GM10248 (cell line): ENCODE results near the gene DNAJC5.

Source experiments
- CTCF ChIA-PET: fragments of 300-600 bp; sonication (Branson Sonifier 250); formaldehyde crosslinking; extraction: SDS; loops from one replicate; lab custom pipeline; 2021; ENCODE audit warnings: antibody characterized with exemption; lab: Yijun Ruan, JAX
- POLR2A ChIA-PET: fragments of 350-650 bp; sonication (Branson Sonifier 250); formaldehyde crosslinking; extraction: SDS; loops from one replicate; lab custom pipeline; 2020; ENCODE audit warnings: antibody characterized with exemption; lab: Yijun Ruan, JAX
- DNase-seq: peaks from one replicate; pipeline ENCODE4 v3.0.0; 2012; ENCODE audit errors: extremely low spot score
- CTCF ChIP-seq: IDR thresholded peaks from 2 replicates; pipeline ENCODE4 v1.5.1; 2012; ENCODE audit warnings: mild to moderate bottlenecking, low read depth; ENCODE audit errors: extremely low read depth, missing control alignments, control extremely low read depth

Gene DNAJC5

GRCh38 chr20:63942969-63943807 lies 48.3 kb downstream of the DNAJC5 start:
- POLR2A ChIA-PET, result interaction anchor here (0.5 to 0.9 kb wide), 3 partner anchors 10 to 469 kb away, joined by 3 read pairs; partner anchors contain the start of gene PPDPF
- TF ChIP-seq CTCF, result no peak
- CTCF ChIA-PET, result interaction anchor here (0.9 to 1.1 kb wide), 2 partner anchors 11 to 63 kb away, joined by 3 read pairs; no protein-coding TSS in a partner anchor
- DNase-seq, result no peak

- TF ChIP-seq CTCF, result no peak
- no peak for DNase-seq
- POLR2A ChIA-PET, result interaction anchor here (0.5 kb wide), 1 partner anchor 423 kb away, joined by 3 read pairs; the partner anchor contains the start of gene PPDPF
- CTCF ChIA-PET, result interaction anchor here (0.9 to 1.1 kb wide), 2 partner anchors 12 to 62 kb away, joined by 3 read pairs; no protein-coding TSS in a partner anchor
Observed at GRCh38 chr20:63943808-63944077, 48.8 kb downstream of the DNAJC5 start.

GRCh38 chr20:63944078-63944941 lies 49.4 kb downstream of the DNAJC5 start:
- ChIA-PET POLR2A (interaction anchor here (0.5 kb wide), 1 partner anchor 424 kb away, joined by 3 read pairs; the partner anchor contains the start of gene PPDPF), CTCF (no interaction called here)
- no peak for TF ChIP-seq CTCF
- DNase-seq, result no peak

GRCh38 chr20:63945031-63945658 lies 50.2 kb downstream of the DNAJC5 start:
- POLR2A ChIA-PET, result no interaction called here
- TF ChIP-seq CTCF, result no peak
- CTCF ChIA-PET, result no interaction called here
- no peak for DNase-seq

GRCh38 chr20:63945921-63946920 lies 51.3 kb downstream of the DNAJC5 start:
- ChIA-PET CTCF (no interaction called here), POLR2A (no interaction called here)
- DNase-seq, result no peak
- TF ChIP-seq CTCF, result no peak
